ENCODE measurements around the gene NELL2.

DNA sequence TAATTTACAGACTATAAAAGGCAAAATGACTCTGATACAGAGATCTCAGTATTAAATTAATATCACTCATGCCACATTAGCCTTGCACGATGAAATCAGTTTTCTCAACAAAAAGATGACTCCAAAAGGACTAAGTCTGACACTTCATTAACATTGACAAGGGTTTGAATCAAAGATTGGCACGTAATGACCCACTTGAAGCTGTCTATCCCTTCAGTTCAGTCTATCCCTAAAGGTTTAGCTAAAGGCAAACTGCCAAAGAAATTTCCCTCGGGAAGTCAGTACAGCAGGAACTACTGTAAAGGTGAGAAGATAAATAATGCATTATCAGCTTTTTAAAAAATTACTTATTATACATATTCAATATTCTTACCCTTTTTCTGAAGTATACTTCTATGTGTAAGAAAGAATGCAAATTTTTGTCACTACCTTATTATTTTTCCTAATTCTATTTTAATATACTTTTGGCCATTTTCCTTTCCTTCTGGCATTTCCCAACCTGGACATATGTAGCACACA is 127.1 kb downstream of the NELL2 start:
- no peak for TF ChIP-seq CREB1 (IDR thresholded peaks at IDR 0.05; ENCODE audit: low read depth)
- no peak for TF ChIP-seq ZBTB40 (IDR thresholded peaks at IDR 0.05; ENCODE audit: borderline replicate concordance)
- no peak for TF ChIP-seq MXI1 (IDR thresholded peaks at IDR 0.05; ENCODE audit: low read depth, low read length)
- TF ChIP-seq, protein P1, sequence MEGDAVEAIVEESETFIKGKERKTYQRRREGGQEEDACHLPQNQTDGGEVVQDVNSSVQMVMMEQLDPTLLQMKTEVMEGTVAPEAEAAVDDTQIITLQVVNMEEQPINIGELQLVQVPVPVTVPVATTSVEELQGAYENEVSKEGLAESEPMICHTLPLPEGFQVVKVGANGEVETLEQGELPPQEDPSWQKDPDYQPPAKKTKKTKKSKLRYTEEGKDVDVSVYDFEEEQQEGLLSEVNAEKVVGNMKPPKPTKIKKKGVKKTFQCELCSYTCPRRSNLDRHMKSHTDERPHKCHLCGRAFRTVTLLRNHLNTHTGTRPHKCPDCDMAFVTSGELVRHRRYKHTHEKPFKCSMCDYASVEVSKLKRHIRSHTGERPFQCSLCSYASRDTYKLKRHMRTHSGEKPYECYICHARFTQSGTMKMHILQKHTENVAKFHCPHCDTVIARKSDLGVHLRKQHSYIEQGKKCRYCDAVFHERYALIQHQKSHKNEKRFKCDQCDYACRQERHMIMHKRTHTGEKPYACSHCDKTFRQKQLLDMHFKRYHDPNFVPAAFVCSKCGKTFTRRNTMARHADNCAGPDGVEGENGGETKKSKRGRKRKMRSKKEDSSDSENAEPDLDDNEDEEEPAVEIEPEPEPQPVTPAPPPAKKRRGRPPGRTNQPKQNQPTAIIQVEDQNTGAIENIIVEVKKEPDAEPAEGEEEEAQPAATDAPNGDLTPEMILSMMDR (IDR thresholded peaks at IDR 0.05 in 2 of 3, conservative IDR thresholded peaks at IDR 0.05 in 1 of 3; ENCODE audit: control insufficient read depth in 2 of 3, extremely low read depth in 1 of 3, insufficient read depth in 1 of 3, low read depth in 3 of 3, low read length in 3 of 3) = no peak
- no peak for TF ChIP-seq POLR2AphosphoS5 (IDR thresholded peaks at IDR 0.05; ENCODE audit: low read length)
- TF ChIP-seq ATF3 (IDR thresholded peaks at IDR 0.05; ENCODE audit: borderline replicate concordance, extremely low read depth, low read depth, low read length) = no peak
- no peak for TF ChIP-seq USF2 (IDR thresholded peaks at IDR 0.05; ENCODE audit: borderline replicate concordance, low read depth, low read length)
- TF ChIP-seq EZH2 (IDR thresholded peaks at IDR 0.05; ENCODE audit: borderline replicate concordance, control insufficient read depth, low read depth, low read length) = no peak
- no peak for TF ChIP-seq SMC3 (IDR thresholded peaks at IDR 0.05; ENCODE audit: borderline replicate concordance, low read length)
- no peak for TF ChIP-seq E2F8 (IDR thresholded peaks at IDR 0.05; ENCODE audit: low read depth, partially characterized antibody)
- TF ChIP-seq MTA3 (IDR thresholded peaks at IDR 0.05; ENCODE audit: borderline replicate concordance, low read length) = no peak
